Sigmoid colon (tissue), 7 donors: ENCODE measurements around the gene CDH24. TPM values are rescaled to one million over a fixed set of nuclear protein-coding genes. Genes with fewer than 3 reads are reported as not detected.

Experiments
- DNase-seq: peaks from one replicate; pipeline ENCODE4 v3.0.0-alpha.2; 2019
- H3K27ac ChIP-seq, 4 donors: fragments of 200-600 bp; sonication (generic); one replicate each; pipeline ENCODE4 v1.5.1; 2016 to 2019; ENCODE audit warnings: mild to moderate bottlenecking in 1 of 4
- H3K27me3 ChIP-seq, 3 donors: fragments of 200-600 bp; sonication (generic); one replicate each; pipeline ENCODE4 v1.5.1; 2019; ENCODE audit warnings: mild to moderate bottlenecking in 1 of 3
- H3K36me3 ChIP-seq, 4 donors: fragments of 200-600 bp; sonication (generic); one replicate each; pipeline ENCODE4 v1.5.1; 2016 to 2019
- H3K4me1 ChIP-seq, 4 donors: fragments of 200-600 bp; sonication (generic); one replicate each; pipeline ENCODE4 v1.5.1; 2017 to 2019
- H3K4me3 ChIP-seq, 4 donors: fragments of 200-600 bp; sonication (generic); one replicate each; pipeline ENCODE4 v1.5.1; 2017 to 2019; ENCODE audit warnings: mild to moderate bottlenecking in 2 of 4, moderate library complexity in 1 of 4
- H3K9me3 ChIP-seq, 4 donors: fragments of 200-600 bp in 3 of 4; sonication (generic) in 3 of 4; one replicate each; pipeline versions ENCODE4 v1.5.1 to v1.6.1; 2013 to 2019
- EP300 ChIP-seq, 4 donors: sonication (generic); formaldehyde crosslinking; IDR thresholded peaks; one replicate each; pipeline ENCODE4 v1.6.1; 2017; ENCODE audit warnings: antibody characterized with exemption in 4 of 4
- POLR2A ChIP-seq, 2 donors: fragments of 450-650 bp; IDR thresholded peaks; one replicate each; pipeline ENCODE4 v1.6.1; 2016; ENCODE audit warnings: antibody characterized with exemption in 2 of 2, mild to moderate bottlenecking in 2 of 2, moderate library complexity in 2 of 2
- POLR2AphosphoS5 ChIP-seq, 4 donors: sonication (generic); formaldehyde crosslinking; IDR thresholded peaks; one replicate each; pipeline ENCODE4 v1.6.1; 2017; ENCODE audit warnings: antibody characterized with exemption in 4 of 4
- WGBS, 2 donors: extraction: QIAGEN DNeasy Blood & Tissue Kit; methylation state at CpG; one replicate each; pipeline ENCODE4 v1.1.7; 2013; 5-methylcytosine and 5-hydroxymethylcytosine counted together
- intact Hi-C: fragments of 100-400 bp; cut with DNase I; formaldehyde crosslinking; loops from one replicate; pipeline ENCODE4 v1.15.1; 2023
- polyA plus RNA-seq, 3 donors: library from polyadenylated mRNA; stranded (reverse); fragments of 200-250 nt; gene quantifications; one replicate each; pipeline ENCODE4 v1.2.3, GENCODE V29; 2013
- total RNA-seq, 4 donors: library from RNA; depleted of rRNA; stranded (reverse); fragments of >200 nt; gene quantifications; one replicate each; pipeline ENCODE4 v1.1.0, GENCODE V29; 2016
- TF ChIP-seq, protein P1 (sequence below), 4 experiments: fragments of 450-650 bp in 3 of 4; fragments of 200-600 bp in 1 of 4; IDR thresholded peaks; one replicate each; pipeline ENCODE4 v1.5.1; 2016 to 2019; ENCODE audit warnings: antibody characterized with exemption in 4 of 4, mild to moderate bottlenecking in 3 of 4, moderate library complexity in 2 of 4
- donor health status: healthy with polysubstance abuse.
- donor health status: Bipolar disorder and iron deficiency.
- donor health status: healthy.

The CDH24 gene, protein sequence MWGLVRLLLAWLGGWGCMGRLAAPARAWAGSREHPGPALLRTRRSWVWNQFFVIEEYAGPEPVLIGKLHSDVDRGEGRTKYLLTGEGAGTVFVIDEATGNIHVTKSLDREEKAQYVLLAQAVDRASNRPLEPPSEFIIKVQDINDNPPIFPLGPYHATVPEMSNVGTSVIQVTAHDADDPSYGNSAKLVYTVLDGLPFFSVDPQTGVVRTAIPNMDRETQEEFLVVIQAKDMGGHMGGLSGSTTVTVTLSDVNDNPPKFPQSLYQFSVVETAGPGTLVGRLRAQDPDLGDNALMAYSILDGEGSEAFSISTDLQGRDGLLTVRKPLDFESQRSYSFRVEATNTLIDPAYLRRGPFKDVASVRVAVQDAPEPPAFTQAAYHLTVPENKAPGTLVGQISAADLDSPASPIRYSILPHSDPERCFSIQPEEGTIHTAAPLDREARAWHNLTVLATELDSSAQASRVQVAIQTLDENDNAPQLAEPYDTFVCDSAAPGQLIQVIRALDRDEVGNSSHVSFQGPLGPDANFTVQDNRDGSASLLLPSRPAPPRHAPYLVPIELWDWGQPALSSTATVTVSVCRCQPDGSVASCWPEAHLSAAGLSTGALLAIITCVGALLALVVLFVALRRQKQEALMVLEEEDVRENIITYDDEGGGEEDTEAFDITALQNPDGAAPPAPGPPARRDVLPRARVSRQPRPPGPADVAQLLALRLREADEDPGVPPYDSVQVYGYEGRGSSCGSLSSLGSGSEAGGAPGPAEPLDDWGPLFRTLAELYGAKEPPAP
- total RNA-seq (1 to 10 TPM; 2.0 to 7.5 (median 2.8) TPM), polyA plus RNA-seq (1 to 10 TPM in 1 of 3 donors, under 1 TPM in 2; 0.46 to 5.4 (median 0.60) TPM)

DNA sequence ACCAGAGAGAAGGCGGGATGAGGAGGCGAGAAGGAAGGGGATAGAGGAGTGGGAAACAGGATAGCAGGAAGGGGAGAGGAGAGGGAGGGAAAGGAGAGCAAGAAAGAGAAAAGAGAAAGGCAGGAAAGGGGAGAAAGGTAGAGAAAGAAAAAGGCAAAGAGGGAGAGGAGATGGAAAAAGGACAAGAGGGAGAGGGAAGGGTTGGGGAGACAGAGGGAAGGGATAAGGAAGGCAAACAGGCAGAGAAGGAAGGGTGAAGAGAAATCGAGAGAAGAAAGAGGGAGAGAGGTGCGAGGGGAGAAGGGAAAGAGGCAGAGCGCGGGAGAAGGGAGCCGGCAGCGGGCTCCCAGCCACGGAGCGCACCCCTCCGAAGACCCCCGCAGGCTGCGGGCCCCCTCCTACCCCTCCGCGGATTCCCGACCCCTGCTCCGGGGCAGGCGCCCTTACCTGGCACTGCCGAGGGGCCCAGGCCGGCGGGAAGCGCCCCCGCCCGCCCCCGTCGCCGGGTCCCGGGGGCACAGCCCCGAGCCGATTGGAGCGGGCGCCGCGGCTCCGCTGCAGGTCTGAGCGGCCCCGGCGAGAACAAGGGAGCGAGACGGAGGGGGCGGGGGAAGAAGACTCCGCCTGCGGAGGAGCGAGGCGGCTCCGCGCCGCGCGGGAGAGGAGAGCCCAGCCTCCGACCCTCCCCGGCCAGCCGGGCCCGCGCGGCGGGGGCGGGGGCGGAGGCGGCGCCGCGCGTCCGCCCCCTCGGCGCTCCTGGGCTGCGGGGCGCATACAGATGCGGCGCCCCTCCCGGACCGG lies at the start of gene CDH24:
TSS of gene CDH24 (minus strand) at position 565 of the 801 bp plus-strand sequence. CDS start 1,787 bp downstream, outside the sequence.
- peaks cover 0 to 31% (median 24%) of the 10 kb centered on the region in 4 donors for H3K4me1 ChIP-seq
- WGBS, 2 donors = 2% methylated on average over 73 of the region's 73 CpGs
- TF ChIP-seq EP300 (IDR thresholded peaks at IDR 0.05) = no peak
- peak in 1 of 4 donors; percentile 17 for TF ChIP-seq POLR2AphosphoS5 (IDR thresholded peaks at IDR 0.05)
- H3K36me3 ChIP-seq = peaks cover 22 to 39% (median 32%) of the 10 kb centered on the region in 4 donors
- peak; percentile 86 for DNase-seq
- no peaks in the 10 kb centered on the region for H3K27me3 ChIP-seq
- intact Hi-C loops = loop anchor here (5.0 kb wide), 1 partner anchor 50 kb away; no protein-coding TSS in a partner anchor
- H3K27ac ChIP-seq = peak within 1 kb of the TSS; percentile 80 to 91 (median 84)
- H3K4me3 ChIP-seq = peak within 1 kb of the TSS; percentile 48 to 77 (median 68)
- no peaks in the 10 kb centered on the region for H3K9me3 ChIP-seq

DNA sequence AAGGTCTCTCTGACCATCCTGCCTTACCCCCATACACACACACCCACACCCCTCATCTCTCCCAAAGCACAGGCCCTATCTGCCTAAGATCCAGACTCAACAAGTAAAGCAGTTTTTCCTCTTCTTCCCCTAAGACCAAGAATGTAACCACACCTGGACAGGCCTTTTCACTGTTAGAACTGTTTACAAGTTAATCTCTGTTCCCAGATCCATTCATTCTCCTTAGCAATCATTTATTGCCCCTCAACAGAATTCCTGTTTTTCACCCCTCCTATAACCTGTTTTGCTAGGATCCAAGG lies 49.4 kb upstream of the CDH24 start:
- intact Hi-C loops = no loop called here
- DNase-seq = no peak
- TF ChIP-seq EP300 (IDR thresholded peaks at IDR 0.05) (no peak), POLR2AphosphoS5 (IDR thresholded peaks at IDR 0.05) (no peak), POLR2A (IDR thresholded peaks at IDR 0.05) (no peak)
- TF ChIP-seq, protein P1, sequence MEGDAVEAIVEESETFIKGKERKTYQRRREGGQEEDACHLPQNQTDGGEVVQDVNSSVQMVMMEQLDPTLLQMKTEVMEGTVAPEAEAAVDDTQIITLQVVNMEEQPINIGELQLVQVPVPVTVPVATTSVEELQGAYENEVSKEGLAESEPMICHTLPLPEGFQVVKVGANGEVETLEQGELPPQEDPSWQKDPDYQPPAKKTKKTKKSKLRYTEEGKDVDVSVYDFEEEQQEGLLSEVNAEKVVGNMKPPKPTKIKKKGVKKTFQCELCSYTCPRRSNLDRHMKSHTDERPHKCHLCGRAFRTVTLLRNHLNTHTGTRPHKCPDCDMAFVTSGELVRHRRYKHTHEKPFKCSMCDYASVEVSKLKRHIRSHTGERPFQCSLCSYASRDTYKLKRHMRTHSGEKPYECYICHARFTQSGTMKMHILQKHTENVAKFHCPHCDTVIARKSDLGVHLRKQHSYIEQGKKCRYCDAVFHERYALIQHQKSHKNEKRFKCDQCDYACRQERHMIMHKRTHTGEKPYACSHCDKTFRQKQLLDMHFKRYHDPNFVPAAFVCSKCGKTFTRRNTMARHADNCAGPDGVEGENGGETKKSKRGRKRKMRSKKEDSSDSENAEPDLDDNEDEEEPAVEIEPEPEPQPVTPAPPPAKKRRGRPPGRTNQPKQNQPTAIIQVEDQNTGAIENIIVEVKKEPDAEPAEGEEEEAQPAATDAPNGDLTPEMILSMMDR (IDR thresholded peaks at IDR 0.05) = no peak
- no peak overlapping the region for H3K27ac ChIP-seq
- H3K4me1 ChIP-seq = peaks cover 0 to 10% (median 9%) of the 10 kb centered on the region in 4 donors
- H3K27me3 ChIP-seq = peaks cover 0 to 3% (median 0%) of the 10 kb centered on the region in 3 donors
- no peaks in the 10 kb centered on the region for H3K36me3 ChIP-seq
- no peaks in the 10 kb centered on the region for H3K9me3 ChIP-seq
- H3K4me3 ChIP-seq = no peak overlapping the region

- H3K36me3 ChIP-seq = no peaks in the 10 kb centered on the region
- WGBS, 2 donors = 85 to 86% methylated on average over 4 of the region's 4 CpGs
- peaks cover 0 to 10% (median 9%) of the 10 kb centered on the region in 4 donors for H3K4me1 ChIP-seq
- no peaks in the 10 kb centered on the region for H3K9me3 ChIP-seq
- peak overlapping the region in 1 of 4 donors; percentile 15 for H3K27ac ChIP-seq
- TF ChIP-seq, protein P1 (IDR thresholded peaks at IDR 0.05) = no peak
- TF ChIP-seq POLR2AphosphoS5 (IDR thresholded peaks at IDR 0.05) (no peak), EP300 (IDR thresholded peaks at IDR 0.05) (no peak), POLR2A (IDR thresholded peaks at IDR 0.05) (no peak)
- no peak overlapping the region for H3K4me3 ChIP-seq
- DNase-seq = peak; percentile 13
- intact Hi-C loops = no loop called here
- no peaks in the 10 kb centered on the region for H3K27me3 ChIP-seq
Observed at GRCh38 chr14:23105348-23105824, 48.1 kb upstream of the CDH24 start.

- no peaks in the 10 kb centered on the region for H3K27me3 ChIP-seq
- TF ChIP-seq POLR2AphosphoS5 (IDR thresholded peaks at IDR 0.05) (no peak), EP300 (IDR thresholded peaks at IDR 0.05) (no peak), POLR2A (IDR thresholded peaks at IDR 0.05) (no peak)
- TF ChIP-seq, protein P1 (IDR thresholded peaks at IDR 0.05) = no peak
- H3K27ac ChIP-seq = peak within 1 kb of the TSS in 1 of 4 donors; percentile 15
- H3K9me3 ChIP-seq = no peaks in the 10 kb centered on the region
- H3K36me3 ChIP-seq = no peaks in the 10 kb centered on the region
- DNase-seq = peak; percentile 50
- peaks cover 0 to 11% (median 10%) of the 10 kb centered on the region in 4 donors for H3K4me1 ChIP-seq
- H3K4me3 ChIP-seq = peak within 1 kb of the TSS in 1 of 4 donors; percentile 0
- 80 to 82% methylated on average over 11 of the region's 11 CpGs for WGBS, 2 donors
- intact Hi-C loops = no loop called here
Observed at GRCh38 chr14:23104591-23105347, 47.4 kb upstream of the CDH24 start, which contains the start of gene CIROP. TSS of gene CIROP (minus strand) at chr14:23104989. CDS start at chr14:23104920, 69 bp downstream.
